Measurements from ENCODE around the gene MRPL55.

DNA sequence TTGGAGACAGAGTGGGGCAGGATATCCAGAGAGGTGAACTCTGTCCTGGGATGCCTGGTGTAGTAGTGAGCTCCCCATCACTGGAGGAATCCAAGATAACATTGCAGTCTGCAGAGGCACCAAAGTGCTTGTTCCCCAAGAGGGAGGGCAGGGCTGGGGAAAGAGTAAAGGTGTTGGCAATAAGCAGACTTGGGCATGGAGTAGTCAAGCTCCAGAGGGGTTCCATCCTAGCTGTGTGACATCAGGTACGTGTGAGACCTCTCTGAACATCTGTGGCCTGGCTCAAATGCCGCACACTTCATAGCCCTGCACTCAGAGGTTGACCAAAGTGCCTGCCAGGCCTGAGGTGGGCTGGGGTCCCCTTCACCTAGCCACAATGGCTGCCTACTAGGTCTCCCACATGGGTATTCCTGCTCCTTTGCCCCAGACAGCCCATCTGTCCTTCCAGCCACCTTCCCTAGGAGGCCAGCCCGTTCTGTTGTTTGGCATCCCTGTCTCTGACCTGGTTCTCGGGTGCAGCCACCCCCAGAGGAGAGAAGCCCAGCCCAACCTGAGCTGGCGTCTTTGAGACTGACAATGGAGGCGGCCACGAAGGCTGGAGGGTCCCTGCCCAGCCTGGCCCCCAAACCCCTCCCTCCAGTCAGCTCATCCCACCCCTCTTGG, 29.4 kb downstream of the MRPL55 start:
- TF ChIP-seq EZH2 (IDR thresholded peaks at IDR 0.05; ENCODE audit: borderline replicate concordance, low read length): no peak
- TF ChIP-seq, protein P1, sequence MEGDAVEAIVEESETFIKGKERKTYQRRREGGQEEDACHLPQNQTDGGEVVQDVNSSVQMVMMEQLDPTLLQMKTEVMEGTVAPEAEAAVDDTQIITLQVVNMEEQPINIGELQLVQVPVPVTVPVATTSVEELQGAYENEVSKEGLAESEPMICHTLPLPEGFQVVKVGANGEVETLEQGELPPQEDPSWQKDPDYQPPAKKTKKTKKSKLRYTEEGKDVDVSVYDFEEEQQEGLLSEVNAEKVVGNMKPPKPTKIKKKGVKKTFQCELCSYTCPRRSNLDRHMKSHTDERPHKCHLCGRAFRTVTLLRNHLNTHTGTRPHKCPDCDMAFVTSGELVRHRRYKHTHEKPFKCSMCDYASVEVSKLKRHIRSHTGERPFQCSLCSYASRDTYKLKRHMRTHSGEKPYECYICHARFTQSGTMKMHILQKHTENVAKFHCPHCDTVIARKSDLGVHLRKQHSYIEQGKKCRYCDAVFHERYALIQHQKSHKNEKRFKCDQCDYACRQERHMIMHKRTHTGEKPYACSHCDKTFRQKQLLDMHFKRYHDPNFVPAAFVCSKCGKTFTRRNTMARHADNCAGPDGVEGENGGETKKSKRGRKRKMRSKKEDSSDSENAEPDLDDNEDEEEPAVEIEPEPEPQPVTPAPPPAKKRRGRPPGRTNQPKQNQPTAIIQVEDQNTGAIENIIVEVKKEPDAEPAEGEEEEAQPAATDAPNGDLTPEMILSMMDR (IDR thresholded peaks at IDR 0.05; ENCODE audit: low read length): no peak

Data from OCI-LY1 (cell line).